NCI-H510A (cell line): Measurements from ENCODE around the gene SUMF1.

Source experiments
- DNase-seq: peaks from one replicate; lab custom pipeline; 2025; lab: John Stamatoyannopoulos, UW

SUMF1 gene

GRCh38 chr3:4497005-4497692 lies 30.1 kb upstream of the SUMF1 start:
- DNase-seq, result no peak

DNA sequence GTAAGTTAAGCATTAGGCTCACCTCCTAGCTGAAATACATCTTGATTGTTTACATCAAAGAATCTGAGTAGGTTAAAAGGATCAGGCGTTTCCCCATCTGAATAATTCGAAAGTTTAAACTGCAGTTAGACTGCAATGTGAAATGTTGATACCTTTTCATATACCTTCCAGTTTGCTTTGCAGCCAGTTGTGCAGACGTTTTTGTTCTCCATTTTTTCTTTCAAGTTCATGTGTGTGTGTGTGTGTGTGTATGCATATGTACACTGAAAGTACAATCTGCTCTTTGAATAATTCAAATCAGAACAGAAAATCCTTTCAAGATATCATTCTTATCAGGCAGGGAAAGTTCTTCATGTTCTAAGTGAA lies 29.0 kb upstream of the SUMF1 start:
- DNase-seq, result no peak

GRCh38 chr3:4495294-4496086 lies 28.4 kb upstream of the SUMF1 start:
- no peak for DNase-seq

DNA sequence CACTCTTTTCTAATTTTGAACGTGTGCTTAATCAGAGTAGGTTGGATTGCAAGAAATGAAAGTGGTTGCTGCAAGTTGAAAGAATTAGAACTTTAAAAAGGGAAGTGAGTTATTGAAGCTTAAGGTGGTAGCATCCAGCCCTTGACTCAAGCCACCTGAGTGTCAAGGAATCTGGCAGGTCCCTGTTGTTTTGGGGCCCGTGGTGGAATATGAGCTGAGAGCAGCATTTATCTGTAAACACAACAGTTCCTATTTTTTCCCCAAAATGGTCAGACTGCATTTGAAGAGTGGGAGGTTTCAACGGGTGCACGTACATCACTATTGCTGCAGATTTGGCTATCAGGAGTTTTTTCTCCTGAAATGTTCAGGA lies 27.8 kb upstream of the SUMF1 start:
- DNase-seq, result no peak

DNA sequence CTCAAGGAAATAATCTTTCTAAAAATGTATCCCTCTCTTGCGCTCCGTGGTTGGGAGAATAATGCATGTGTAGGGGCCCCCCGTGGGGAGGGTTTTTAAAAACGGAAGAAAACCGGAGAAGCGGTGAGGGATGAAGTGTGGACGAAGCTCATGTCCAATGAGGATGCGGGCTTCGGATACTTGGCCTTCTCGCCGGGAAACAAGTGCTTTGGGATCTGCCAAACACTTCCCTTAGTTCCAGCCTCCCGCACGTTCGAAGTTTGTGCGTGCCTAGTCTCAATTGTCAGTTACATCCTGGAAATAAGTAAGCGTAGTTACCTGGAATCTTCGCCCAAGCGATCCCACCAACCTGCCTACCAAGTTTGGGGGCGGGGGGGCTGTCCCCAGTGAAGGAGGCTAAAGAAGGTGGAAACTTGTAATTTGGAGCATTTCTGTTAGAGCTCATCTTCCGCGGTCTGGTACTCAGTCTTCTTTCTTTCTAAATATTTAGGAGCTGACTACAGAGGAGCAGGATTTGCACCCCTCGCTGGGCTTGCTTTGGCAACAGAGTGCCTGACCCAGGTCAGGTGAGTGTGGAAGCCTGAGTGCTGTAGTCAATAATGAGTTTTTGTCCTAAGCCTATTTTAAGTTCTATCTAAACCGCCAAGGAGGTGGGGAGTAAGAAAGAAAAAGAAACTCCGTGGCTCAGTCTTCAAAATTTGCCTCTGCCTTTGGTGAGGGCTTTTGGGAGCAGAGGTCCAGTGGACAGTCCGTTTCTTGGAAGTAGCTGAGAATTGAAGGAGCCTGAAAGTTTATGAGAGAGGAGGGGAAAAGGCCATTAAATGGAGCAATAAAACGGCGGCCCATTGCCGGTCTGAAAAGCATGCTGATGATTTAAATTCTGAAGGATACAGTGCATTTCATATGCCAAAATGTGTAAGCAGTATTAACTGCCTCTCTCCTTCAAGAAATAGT lies 27.1 kb upstream of the SUMF1 start:
- DNase-seq, result no peak

DNA sequence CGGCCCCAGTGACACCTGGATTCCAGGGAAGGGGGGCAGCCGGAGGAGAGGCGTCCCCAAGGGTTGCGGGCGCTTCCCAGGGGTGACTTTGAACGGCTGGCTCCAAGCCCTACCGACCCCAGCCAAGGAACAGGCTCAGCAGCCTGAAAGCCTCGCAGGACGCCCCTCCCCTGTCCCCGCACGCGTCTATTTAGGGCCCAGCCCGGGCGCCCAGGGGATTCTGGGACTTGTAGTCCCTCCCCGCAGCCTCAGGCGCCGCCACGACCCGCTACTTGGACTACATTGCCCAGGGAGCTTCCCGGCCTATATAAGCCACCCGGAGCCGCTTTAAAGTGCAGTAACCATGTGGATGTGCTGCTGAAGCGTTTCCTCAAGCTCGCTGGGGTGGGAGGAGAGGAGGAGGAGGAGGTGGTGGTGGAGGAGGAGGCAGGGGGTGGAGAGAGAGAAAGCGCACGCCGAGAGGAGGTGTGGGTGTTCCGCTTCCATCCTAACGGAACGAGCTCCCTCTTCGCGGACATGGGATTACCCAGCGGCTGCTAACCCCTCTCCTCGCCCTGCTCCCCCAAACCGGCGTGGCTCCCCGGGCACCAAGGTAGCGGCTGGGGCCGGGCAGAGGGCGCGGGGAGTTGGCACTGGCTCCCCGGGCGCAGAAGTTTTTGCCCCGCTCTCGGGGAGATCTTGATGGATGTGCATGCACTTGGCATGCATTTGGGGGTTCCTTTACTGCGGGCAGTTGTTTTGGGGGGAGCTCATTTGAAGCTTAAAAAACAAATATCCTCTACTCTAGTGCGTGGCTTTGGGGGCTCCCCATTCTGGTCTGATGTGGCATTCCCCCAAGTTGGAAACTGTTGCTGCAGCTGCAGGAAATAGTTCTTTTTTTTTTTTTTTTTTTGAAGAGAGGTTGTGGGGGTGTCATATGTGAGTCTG lies 26.2 kb upstream of the SUMF1 start, which contains the start of gene ITPR1:
Gene ITPR1 (plus strand): TSS at position 335 of the 927 bp plus-strand sequence. CDS start 23,144 bp downstream, outside the sequence.
- DNase-seq, result peak; percentile 92

DNA sequence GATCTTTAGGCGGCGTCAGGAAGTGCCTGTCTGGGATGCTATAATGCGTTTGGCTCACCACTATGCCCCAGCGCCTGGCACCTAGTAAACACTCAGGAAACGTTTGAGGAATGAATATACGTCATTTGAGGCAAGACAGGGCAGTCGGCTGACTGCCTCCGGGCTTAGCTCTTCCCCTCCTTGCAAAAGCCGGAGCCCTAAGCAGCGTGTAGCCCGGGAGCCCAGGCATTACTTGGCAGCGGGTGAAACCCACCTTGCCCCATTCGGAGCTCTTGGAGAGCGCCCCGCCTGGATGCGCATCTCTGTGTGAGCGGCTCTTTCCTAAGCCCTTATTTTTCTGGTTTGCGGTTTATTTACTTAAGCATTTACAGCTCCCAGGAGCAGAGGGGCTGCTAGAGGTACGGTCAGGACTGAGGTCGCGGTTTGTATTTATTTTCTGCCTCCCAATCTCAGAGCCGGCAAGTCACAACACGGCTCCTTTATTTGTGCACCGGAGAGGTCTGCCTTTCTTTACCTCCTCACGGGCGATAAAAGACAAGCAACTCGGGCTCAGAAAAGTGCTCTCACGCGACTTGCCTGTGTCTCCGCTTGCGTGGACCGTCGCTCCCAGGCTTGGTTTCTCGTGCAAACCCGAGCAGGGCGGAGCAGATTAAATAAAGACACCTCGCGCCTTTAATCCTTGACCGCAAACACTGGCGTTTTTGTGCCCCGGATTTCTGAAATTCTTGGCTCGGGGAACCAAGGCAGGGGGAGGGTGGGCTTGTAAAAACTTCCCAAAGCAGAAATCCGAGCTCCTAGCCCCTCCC lies 25.3 kb upstream of the SUMF1 start:
- no peak for DNase-seq

GRCh38 chr3:4491855-4492207 lies 24.8 kb upstream of the SUMF1 start:
- DNase-seq, result no peak

DNA sequence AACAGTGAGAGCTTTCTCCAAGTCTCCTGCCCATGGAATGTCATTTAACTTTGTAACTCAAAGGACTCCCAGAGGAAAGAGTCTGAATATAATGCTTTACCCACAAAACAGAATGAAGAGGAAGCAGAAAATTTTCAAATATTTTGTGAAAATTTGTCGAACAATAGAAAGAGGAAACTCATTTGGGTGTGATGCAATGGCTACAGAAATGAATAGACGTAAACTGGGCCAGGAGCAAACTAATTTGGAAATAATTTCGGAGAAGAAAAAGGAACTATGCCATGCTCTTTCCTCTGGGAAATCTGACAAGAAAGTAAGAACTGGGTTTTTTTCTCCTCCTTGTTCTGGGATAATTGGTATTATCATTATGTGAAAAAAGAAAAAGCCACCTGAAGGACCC lies 11.2 kb upstream of the SUMF1 start:
- no peak for DNase-seq

DNA sequence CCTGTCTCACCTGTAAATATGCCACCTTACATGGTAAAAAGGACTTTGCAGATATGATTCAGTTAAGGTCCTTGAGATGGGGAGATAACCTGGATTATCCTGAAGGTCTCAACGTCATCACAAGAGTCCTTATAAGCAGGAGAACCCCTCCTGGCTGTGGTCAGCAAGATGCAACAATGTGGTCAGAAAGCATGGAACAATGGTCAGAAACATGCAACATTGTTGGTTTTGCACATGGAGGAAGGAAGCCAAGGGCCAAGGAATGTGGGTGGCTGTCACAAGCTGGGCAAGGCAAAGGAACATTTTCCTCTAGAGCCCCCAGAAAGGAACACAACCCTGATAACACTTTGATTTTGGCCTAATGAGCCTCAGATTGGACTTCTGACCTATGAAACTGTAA lies 9.4 kb upstream of the SUMF1 start:
- DNase-seq, result no peak

DNA sequence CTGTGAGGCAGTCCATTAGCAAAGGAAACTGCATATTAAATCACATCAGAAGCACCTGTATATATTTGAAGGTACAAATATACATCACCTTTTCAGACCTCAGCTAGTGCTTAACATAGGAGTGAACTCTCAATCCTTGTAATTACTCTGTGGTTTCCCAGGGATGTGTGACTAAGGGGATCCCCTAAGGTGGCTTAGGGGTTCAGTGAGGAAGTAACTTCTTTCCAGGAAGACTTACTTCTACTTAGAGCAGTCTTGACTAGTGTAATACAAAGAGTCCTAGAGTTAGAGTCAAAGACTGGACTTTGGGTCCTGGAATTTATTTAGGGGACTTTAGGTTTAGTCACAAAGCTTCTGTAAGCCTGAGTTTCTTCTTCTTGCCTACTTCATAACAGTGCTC lies 8.7 kb upstream of the SUMF1 start:
- DNase-seq, result no peak

DNA sequence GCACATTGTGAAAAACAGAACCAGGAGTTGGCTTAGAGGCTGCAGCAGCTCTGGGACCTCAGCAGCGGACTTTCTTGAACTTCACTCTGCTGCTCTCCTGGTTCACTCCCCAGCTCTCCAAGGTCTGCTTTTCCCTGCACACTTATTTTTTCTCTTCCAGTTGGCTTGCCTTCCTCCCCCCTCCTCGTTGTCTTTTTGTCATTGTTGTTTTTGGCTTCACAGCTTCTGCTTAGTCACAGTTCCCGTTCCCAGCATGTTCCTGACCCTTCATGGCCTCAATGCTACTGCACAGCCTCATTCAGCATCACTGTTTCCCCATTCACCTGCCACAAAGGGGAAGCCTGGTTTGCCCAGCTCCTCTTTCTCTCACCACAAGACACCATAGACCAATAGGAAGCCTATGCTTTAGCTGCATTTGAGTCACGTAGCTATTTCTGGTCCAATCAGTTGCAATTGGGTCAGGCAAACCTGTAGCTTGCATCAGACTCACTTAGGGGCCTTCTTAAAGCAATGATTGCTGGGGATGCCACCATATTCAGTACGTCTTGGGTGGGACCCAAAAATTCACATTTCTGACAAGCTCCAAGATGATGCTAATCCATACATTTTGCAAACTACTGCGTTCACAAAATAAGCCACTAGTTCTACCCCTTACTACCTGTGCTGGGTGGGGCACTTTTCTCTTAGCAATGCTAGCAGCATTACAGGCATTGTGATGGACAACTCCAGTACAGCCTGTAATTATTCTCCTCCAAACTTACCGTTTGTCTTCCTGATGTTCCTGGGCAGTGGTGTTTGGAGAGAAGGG lies 7.8 kb upstream of the SUMF1 start:
- DNase-seq, result no peak

DNA sequence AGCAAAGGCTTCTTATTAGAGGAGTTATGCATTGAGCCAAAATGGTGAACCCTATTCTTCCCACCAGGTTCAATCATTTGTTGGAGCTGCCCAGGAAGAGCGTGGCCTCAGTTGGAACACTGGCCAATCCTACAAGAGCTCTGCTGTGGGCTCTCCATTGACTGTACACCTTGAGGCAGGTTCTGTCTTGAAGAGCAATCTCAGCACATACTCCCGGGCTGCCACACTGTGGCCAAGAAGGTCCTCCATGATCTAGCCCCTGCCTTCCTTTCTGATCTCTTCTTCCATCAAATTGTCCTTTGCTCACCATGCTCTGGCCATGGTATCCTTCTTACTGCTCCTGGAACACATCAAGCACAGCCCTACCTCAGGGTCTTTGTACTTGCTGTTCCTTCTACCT lies 5.7 kb upstream of the SUMF1 start:
- no peak for DNase-seq

DNA sequence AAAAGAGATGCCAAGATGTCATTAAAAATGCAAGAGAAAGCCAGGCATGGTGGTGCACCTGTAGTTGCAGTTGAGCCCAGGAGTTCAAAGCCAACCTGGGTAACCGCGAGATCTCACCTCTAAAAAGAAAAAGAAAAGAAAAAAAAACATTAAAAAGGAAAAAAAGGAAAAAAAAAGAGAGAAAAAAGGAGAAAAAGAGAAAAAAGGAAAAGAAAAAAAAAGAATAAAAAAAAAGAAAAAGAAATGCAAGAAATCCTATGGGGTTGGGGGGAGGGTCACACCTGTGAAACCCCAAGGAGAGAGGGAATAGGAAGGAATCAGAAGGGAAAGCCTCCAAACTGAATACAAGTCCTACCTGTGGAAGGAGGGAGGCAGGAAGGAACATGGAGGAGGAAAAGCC lies 5.2 kb upstream of the SUMF1 start:
- DNase-seq, result no peak

DNA sequence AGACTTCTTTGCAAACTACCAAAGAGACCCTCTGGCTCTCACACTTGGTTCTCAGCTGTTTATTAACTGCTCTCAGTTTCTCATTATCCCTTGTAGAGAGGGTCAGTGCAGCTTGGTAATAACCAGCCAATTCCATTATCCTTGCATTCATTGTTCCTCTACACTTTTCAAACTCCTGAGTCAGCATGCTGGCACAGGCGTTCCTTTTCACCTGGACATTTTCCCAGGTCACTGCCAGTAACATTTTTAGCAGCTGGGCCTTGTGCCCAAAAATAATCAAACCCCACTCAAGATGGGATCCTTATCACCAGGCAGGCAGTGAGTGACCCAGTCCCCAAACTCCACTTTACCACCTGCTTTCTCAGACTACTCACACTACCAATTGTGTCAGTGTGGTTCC lies 4.8 kb upstream of the SUMF1 start:
- DNase-seq, result no peak

DNA sequence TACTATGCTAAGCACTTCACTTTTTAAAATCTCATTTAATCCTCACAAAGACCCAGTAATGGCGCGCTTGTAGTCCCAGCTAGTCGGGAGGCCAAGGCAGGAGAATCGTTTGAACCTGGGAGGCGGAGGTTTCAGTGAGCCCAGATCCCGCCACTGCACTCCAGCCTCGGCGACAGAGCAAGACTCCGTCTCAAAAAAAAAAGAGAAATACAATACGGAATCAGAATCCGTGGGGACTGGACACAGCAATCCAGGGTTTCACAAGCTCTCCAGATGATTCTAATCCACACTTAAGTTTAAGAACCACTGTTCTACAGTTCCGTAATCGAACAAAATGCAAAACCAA lies 426 bp upstream of the SUMF1 start:
- DNase-seq, result no peak

DNA sequence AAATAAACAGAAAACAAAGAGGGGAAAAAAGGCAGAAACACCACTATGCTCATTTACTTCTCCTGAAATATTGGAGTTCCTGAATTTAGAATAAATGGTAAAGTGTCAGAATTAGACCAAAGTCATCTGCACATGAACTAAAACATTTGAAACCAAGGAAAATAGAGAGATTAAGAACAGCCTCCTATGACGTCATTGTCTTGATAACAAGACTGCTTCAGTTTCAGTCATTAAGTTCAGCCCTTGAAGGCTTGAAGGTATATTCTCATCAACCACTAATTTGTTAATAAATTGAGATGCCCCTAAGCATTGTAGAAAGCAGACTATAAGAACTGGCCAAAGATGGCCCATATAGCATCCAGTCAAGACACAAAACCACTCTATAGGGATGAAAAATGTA lies 2.5 kb downstream of the SUMF1 start:
- DNase-seq, result no peak

DNA sequence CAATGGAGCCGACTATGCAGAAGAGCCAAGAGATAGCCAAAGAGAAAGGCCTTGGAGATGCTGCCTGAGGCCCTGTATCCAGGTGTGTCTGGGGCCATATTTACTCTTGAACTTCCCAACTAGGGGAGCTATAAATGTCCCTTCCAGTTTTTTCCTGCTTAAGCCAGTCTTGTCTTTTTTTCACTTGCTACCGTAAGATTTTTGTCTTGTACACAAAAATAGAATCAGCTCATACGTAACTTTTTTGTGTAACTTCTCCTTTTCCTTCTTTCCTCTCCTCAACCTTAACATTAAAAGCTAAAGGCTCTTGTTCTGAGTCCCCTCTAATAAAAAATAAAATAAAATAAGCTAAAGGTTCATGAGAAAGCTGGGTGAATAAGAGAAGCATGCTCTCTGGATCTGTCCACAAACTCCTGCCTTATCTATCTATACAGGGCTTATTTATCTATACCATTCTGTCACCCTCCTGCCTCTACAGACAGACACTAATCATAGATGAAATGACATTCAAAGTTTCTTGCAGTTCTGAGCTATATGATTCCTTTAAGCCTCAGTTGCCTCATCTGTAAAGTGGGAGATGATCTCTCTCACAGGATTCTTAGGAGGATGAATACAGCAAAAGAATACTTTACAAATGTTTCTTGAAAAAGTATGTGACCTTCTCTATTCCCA lies 4.6 kb downstream of the SUMF1 start:
- DNase-seq, result no peak

GRCh38 chr3:4461468-4462090 lies 5.5 kb downstream of the SUMF1 start:
- no peak for DNase-seq
